ENCODE results near the gene KHDRBS2.

KHDRBS2 gene

GRCh38 chr6:62285612-62286469, at the start of gene KHDRBS2:
KHDRBS2 (minus strand) TSS chr6:62286225.
- peak in 1 of 3 experiments; percentile 0 for DNase-seq (ENCODE audit: low read depth in 3 of 3)

DNA sequence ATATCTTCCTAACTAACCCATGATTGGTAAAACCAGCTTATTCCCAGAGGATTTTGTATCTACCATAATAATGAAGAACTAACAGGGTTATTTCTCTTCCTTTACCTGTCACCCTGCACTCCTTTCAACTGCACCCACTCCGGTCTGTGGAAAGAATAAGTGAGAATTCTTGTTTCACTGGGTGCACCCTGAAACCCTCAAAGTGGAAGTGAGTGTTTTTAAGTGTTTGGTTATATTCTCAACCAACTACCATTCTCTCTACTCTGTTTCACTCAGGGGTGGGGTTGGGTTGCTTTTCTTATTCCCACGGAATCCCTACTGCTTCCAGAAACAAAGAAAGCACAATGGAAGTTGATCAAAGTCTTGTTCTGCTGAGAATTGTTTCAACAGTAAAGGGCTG, 42.6 kb upstream of the KHDRBS2 start:
- no peak for DNase-seq (ENCODE audit: low read depth in 3 of 3)

DNA sequence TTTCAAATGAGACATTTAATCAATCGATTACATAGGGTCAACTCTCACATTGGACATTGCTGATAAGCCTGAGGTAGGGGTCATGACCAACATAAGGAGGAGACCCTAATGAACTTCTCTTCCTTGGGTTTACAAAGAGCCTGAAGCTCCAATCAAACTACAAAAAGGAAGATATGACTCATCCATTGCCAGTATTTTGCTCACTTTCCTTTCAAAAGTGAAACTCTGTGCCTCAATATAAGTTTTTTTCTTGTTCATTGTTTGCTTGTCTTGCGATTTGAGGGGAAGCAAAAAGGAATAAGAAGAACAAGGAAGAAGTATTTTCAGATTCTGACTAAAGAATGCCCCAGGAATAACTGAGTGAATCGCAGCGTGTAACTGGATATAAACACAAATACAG, 38.8 kb upstream of the KHDRBS2 start:
- DNase-seq (ENCODE audit: low read depth in 3 of 3): no peak

GRCh38 chr6:62323818-62324431, 37.9 kb upstream of the KHDRBS2 start:
- DNase-seq (ENCODE audit: low read depth in 3 of 3): no peak

DNA sequence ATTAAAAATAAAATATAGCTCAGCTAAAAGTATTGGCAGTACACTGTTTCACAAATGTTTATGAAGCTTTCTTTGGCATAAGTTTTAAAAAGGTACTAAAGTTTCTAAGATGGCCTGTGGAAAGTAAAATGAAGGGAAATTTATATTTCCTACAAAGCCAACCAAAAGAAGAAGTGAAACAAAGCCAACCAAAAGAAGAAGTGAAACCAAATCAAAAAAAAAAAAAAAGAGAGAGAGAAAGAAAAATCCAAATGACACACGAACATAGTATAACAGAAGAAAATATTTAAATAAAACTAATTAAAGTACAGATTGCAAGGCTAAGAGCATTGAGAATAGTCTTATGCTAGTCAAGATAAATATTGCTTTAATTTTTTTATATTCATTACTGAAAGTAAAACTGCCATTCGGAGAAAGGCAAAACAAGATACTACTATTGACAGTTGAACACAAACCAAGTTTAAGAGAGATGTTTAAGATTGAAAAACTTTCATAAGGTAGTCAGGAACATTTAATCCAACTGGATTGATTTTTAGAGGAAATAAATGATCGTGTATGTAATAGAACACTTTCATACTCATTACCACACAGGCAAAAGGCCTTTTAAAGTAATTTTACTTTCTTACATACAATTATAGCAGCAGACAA, 12.8 kb upstream of the KHDRBS2 start:
- DNase-seq (ENCODE audit: low read depth in 3 of 3): no peak

DNA sequence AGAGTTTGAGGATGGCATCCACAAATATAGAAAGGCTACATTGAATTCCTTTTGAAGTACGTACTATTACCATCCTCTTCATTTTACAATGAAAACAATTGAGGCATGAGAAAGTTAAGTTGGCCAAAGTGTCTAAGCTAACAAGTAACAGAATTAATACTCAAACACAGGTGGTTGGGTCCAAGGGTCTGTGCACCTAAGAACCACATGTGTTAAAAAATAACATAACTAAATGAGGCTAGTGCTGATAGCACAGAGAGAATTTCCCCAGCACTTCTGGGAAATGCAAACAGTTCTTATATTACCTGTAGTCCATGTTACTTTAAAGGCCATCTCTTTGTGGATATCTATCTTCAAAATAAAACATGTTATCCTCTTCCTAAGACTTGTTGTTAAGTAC, 10.5 kb upstream of the KHDRBS2 start:
- DNase-seq (ENCODE audit: low read depth in 3 of 3): no peak

GRCh38 chr6:62288974-62289373, 2.9 kb upstream of the KHDRBS2 start:
- DNase-seq (ENCODE audit: low read depth in 3 of 3): no peak

- DNase-seq (ENCODE audit: low read depth in 3 of 3): no peak
Observed at GRCh38 chr6:62288562-62288961, 2.5 kb upstream of the KHDRBS2 start.

DNA sequence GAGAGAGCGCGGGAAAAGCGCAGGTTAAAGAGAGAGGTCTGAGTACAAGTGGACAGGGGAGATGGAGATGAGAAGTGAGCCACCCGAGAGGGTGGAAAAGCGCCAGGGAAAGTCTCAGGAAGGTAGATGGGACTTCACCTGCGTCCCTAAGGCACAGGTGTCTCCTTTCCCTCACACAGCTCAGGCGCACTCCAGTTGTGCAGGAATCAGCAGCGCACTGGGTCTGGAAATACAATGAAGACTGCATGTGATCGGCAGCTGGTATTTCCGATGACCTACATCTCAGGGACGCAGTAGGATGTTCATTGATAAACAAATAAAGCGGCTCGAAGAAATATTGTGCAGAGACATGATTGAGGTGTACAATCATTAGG, 432 bp upstream of the KHDRBS2 start:
- DNase-seq (ENCODE audit: low read depth in 3 of 3): no peak

DNA sequence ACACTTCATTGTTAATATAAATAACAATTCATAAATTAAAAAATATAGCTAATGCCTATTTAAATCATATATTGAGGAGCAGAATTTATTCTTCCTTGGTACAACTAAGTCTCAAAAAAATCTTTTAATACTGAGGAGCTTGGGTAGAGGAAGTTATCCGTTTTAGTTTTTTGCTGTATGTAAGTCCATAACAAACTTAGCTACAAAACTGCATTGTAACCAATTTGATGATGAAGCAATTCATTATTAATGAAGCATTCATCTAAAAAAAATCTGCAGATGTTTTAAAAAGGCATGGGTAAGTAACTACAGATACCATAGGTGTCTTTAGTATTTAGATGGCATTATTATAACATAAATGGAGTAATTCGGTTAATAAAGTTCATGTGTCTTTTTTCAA, 1.3 kb downstream of the KHDRBS2 start:
- no peak for DNase-seq (ENCODE audit: low read depth in 3 of 3)

- DNase-seq (ENCODE audit: low read depth in 3 of 3): no peak
Observed at GRCh38 chr6:62283796-62284411, 2.1 kb downstream of the KHDRBS2 start.

- no peak for DNase-seq (ENCODE audit: low read depth in 3 of 3)
Observed at GRCh38 chr6:62283365-62283764, 2.7 kb downstream of the KHDRBS2 start.

GRCh38 chr6:62280099-62280498, 5.9 kb downstream of the KHDRBS2 start:
- no peak for DNase-seq (ENCODE audit: low read depth in 3 of 3)

DNA sequence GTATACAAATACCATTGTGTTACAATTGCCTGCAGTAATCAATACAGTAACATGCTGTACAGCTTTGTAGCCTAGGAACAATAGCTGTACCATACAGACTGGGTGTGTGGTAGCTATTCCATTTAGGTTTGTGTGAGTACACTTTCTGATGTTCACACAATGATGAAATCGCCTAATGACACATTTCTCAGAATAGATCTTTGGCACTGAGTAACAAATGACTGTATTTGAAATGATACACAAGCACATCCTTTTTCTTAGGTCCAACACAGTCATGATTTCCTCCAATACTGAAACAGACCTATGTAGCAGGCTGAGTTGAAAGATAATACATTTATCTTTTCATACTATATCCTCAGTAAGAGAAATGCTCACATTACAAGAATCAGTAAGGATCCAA, 13.9 kb downstream of the KHDRBS2 start:
- no peak for DNase-seq (ENCODE audit: low read depth in 3 of 3)

- no peak for DNase-seq (ENCODE audit: low read depth in 3 of 3)
Observed at GRCh38 chr6:62265906-62266525, 20.0 kb downstream of the KHDRBS2 start.

- DNase-seq (ENCODE audit: low read depth in 3 of 3): no peak
Observed at GRCh38 chr6:62262283-62262682, 23.7 kb downstream of the KHDRBS2 start.

GRCh38 chr6:62246087-62246486, 39.9 kb downstream of the KHDRBS2 start:
- no peak for DNase-seq (ENCODE audit: low read depth in 3 of 3)

GRCh38 chr6:62236784-62237183, 49.2 kb downstream of the KHDRBS2 start:
- DNase-seq (ENCODE audit: low read depth in 3 of 3): no peak

DNA sequence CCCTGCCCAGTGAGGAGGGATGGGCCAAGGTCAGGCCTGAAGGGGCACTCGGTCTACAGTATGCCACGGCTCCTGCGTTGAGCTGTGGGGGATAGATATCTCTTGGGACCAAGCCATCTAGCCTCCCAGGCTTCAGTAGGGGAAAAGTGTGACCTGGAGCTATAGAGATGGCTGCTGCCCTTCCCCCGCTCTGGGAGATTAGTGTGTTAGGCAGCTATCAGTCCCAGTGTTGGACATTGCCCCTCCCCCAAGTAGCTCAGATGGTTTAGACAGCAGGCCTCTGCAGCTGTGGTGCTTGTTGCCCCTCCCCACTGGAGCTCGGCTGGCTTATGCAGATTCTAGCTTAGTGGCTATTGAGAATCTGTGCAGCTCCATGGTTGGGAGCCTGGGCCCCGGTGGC, 56.8 kb downstream of the KHDRBS2 start:
- DNase-seq (ENCODE audit: low read depth in 3 of 3): no peak

GRCh38 chr6:62217866-62218265, 68.2 kb downstream of the KHDRBS2 start:
- no peak for DNase-seq (ENCODE audit: low read depth in 3 of 3)

- DNase-seq (ENCODE audit: low read depth in 3 of 3): no peak
Observed at GRCh38 chr6:62202078-62202477, 83.9 kb downstream of the KHDRBS2 start.

DNA sequence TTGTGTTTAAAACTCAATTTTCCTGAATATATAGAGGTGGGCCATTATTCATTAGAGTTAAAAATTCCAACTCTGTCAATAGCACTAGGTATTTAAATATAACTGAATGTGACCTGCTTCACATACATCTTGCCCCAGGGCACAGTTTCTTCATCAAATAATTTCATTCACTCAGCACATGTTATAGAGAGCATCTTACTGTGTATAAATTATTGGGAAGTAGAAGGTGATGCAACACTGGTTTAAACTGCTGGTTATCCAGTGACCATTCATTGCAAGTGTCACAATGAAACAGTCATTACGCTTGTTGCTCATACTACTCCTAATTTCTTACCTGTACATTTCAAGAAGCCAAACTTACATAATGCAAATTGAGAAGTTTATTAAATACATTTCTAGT, 93.4 kb downstream of the KHDRBS2 start:
- DNase-seq (ENCODE audit: low read depth in 3 of 3): no peak

All from stimulated activated CD4-positive, alpha-beta T cell treated with anti-CD3 and anti-CD28 coated beads, TNF-alpha, amount 100 ng/mL, for 24 hours (primary cell).